HepG2 (cell line): Measurements from ENCODE around the gene CEP131. TPM values are rescaled to one million over a fixed set of nuclear protein-coding genes. Genes with fewer than 3 reads are reported as not detected.

Source experiments
- ATAC-seq: fragments of 200-7000 bp; cut with Tn5 transposase; 3 replicates; pipeline ENCODE4 v1.9.1; 2020; ENCODE audit warnings: mild to moderate bottlenecking, moderate library complexity
- BruUV-seq: library from RNA; stranded (reverse); fragments of 400-500 nt; replicated peaks from 2 replicates; lab custom pipeline; 2021; lab: Mats Ljungman, UMichigan
- CTCF ChIA-PET: fragments of 300-600 bp; formaldehyde crosslinking; extraction: SDS; loops from one replicate; lab custom pipeline; 2021; ENCODE audit warnings: low total read pairs, inconsistent platforms, low intra/inter-chr PET ratio; lab: Yijun Ruan, JAX
- POLR2A ChIA-PET: fragments of 350-600 bp; sonication (Branson Sonifier 250); formaldehyde crosslinking; loops from one replicate; lab custom pipeline; 2020; ENCODE audit warnings: antibody characterized with exemption, inconsistent platforms; lab: Yijun Ruan, JAX
- DNase-seq: peaks from one replicate; pipeline ENCODE4 v3.0.0-alpha.2; 2015; ENCODE audit warnings: low spot score
- FAIRE-seq: peaks from 3 replicates; lab custom pipeline; 2011; peaks lifted over from hg19 to GRCh38; lab: Jason Lieb, UNC
- H2AFZ ChIP-seq: one replicate; pipeline ENCODE4 v1.6.1; 2011; ENCODE audit warnings: low read length, inconsistent platforms
- H3K27ac ChIP-seq: fragments of 300-600 bp; 3 replicates; pipeline ENCODE4 v1.8.0; 2011; ENCODE audit warnings: mixed run types, mild to moderate bottlenecking, mixed read lengths, low read length, inconsistent platforms; ENCODE audit not compliant: insufficient read depth; ENCODE audit errors: extremely low read length
- H3K27me3 ChIP-seq, 2 experiments: fragments of 200-600 bp in 1 of 2; 2 replicates in 1 of 2; 3 replicates in 1 of 2; pipeline versions ENCODE4 v1.6.0 to v1.8.0; 2011; ENCODE audit warnings: low read length in 2 of 2, mild to moderate bottlenecking in 2 of 2, moderate library complexity in 2 of 2, inconsistent platforms in 1 of 2; ENCODE audit not compliant: insufficient read depth in 2 of 2, control insufficient read depth in 1 of 2
- H3K36me3 ChIP-seq, 2 experiments: fragments of 200-600 bp in 1 of 2; replicated peaks in 1 of 2; 2 replicates in 1 of 2; 3 replicates in 1 of 2; pipeline versions ENCODE4 v1.5.1 to v1.8.0; 2011; ENCODE audit warnings: low read length in 2 of 2, inconsistent platforms in 1 of 2; ENCODE audit not compliant: insufficient read depth in 2 of 2, control insufficient read depth in 1 of 2
- H3K4me1 ChIP-seq: 2 replicates; pipeline ENCODE4 v1.5.1; 2012; ENCODE audit warnings: low read length, inconsistent platforms; ENCODE audit not compliant: insufficient read depth
- H3K4me2 ChIP-seq: 2 replicates; pipeline ENCODE4 v1.6.0; 2011; ENCODE audit warnings: low read depth, low read length, inconsistent platforms
- H3K4me3 ChIP-seq, 3 experiments: fragments of 200-600 bp in 1 of 3; sonication (generic), shearing (Covaris generic) in 1 of 3; replicated peaks in 1 of 3; 2 replicates each; pipeline ENCODE4 v1.5.1; 2011 to 2016; ENCODE audit warnings: low read length in 3 of 3, inconsistent platforms in 2 of 3, low read depth in 2 of 3, mild to moderate bottlenecking in 2 of 3, control low read depth in 1 of 3, mixed read lengths in 1 of 3; ENCODE audit not compliant: insufficient read depth in 1 of 3
- H3K79me2 ChIP-seq: one replicate; pipeline ENCODE4 v1.6.1; 2011; ENCODE audit warnings: low read length, inconsistent platforms; ENCODE audit not compliant: insufficient read depth
- H3K9ac ChIP-seq: 2 replicates; pipeline ENCODE4 v1.6.0; 2011; ENCODE audit warnings: mild to moderate bottlenecking, low read depth, low read length, inconsistent platforms; ENCODE audit not compliant: insufficient read depth
- H3K9me3 ChIP-seq: 2 replicates; pipeline ENCODE4 v1.5.1; 2012; ENCODE audit warnings: mild to moderate bottlenecking, low read length
- H4K20me1 ChIP-seq: 2 replicates; pipeline ENCODE4 v1.6.0; 2011; ENCODE audit warnings: inconsistent platforms, mild to moderate bottlenecking, low read length, moderate library complexity; ENCODE audit not compliant: insufficient read depth
- CBX2 ChIP-seq, 2 experiments: fragments of 200-600 bp in 1 of 2; sonication (generic); formaldehyde crosslinking in 1 of 2; IDR thresholded peaks; 2 replicates each; pipeline versions ENCODE4 v1.7.0 to v1.8.1; 2018 to 2022; ENCODE audit warnings: low read depth in 2 of 2, low read length in 1 of 2, mild to moderate bottlenecking in 1 of 2, missing genetic modification reagents in 1 of 2
- KDM4B ChIP-seq: sonication (generic); formaldehyde crosslinking; IDR thresholded peaks from 2 replicates; pipeline ENCODE4 v1.4.0; 2020; ENCODE audit warnings: missing genetic modification reagents
- PAF1 ChIP-seq: IDR thresholded peaks from 2 replicates; pipeline ENCODE4 v1.6.1; 2016; ENCODE audit warnings: missing genetic modification reagents, missing compliant biosample characterization
- RXRA ChIP-seq: sonication (generic); formaldehyde crosslinking; IDR thresholded peaks from 2 replicates; pipeline ENCODE4 v1.5.1; 2020; ENCODE audit warnings: missing genetic modification reagents
- ZNF430 ChIP-seq: sonication (generic); formaldehyde crosslinking; IDR thresholded peaks from 2 replicates; pipeline ENCODE4 v1.9.0; 2021; ENCODE audit warnings: mild to moderate bottlenecking, missing genetic modification reagents
- ZNF556 ChIP-seq: sonication (generic); formaldehyde crosslinking; IDR thresholded peaks from 2 replicates; pipeline ENCODE4 v1.4.0; 2020; ENCODE audit warnings: mild to moderate bottlenecking, missing genetic modification reagents, borderline replicate concordance
- ZSCAN25 ChIP-seq: sonication (generic); formaldehyde crosslinking; IDR thresholded peaks from 2 replicates; pipeline ENCODE4 v1.8.0; 2022; ENCODE audit warnings: mild to moderate bottlenecking, missing genetic modification reagents
- WGBS: methylation state at CpG from one replicate; pipeline ENCODE4 v1.1.6; 2017; ENCODE audit warnings: low lambda C conversion rate; 5-methylcytosine and 5-hydroxymethylcytosine counted together
- in situ Hi-C: cut with HindIII; loops from 2 replicates; pipeline ENCODE4 v1.10.0; 2017; ENCODE audit warnings: low pct_unique_long_range_greater_than_20kb; ENCODE audit not compliant: extremely low pct_ligation_motif_present
- intact Hi-C: fragments of 100-400 bp; cut with micrococcal nuclease; formaldehyde crosslinking; loops from one replicate; pipeline ENCODE4 v1.10.0; 2022; ENCODE audit not compliant: unreplicated experiment
- polyA plus RNA-seq, 8 experiments: library from polyadenylated mRNA; depleted of rRNA in 3 of 8; stranded (reverse) in 7 of 8; unstranded in 1 of 8; fragments of >200 nt; fragmentation: Illumina TruSeq in 4 of 8; extraction: Trizol in 4 of 8; gene quantifications; 2 replicates each; pipeline versions ENCODE4 v1.2.1 to v1.2.3, GENCODE V29; 2011 to 2016; ENCODE audit warnings: low read depth in 4 of 8, missing spikeins in 1 of 8, mixed read lengths in 1 of 8; ENCODE audit not compliant: insufficient read depth in 1 of 8
- total RNA-seq, 5 experiments: library from RNA; depleted of rRNA; stranded (reverse); fragments of >200 nt; fragmentation: Illumina TruSeq; extraction: Trizol; gene quantifications; 2 replicates each; pipeline ENCODE4 v1.2.3, GENCODE V29; 2016; ENCODE audit warnings: low read depth in 1 of 5
- TF ChIP-seq, protein P1 (sequence below): sonication (generic); IDR thresholded peaks from 2 replicates; pipeline ENCODE4 v1.6.1; 2016; ENCODE audit warnings: low read depth, borderline replicate concordance
- TF ChIP-seq, protein P2 (sequence below): sonication (generic); formaldehyde crosslinking; IDR thresholded peaks from 2 replicates; pipeline ENCODE4 v1.5.1; 2020; ENCODE audit warnings: missing genetic modification reagents, mild to moderate bottlenecking, borderline replicate concordance

Gene CEP131
- total and polyA plus RNA-seq, 2 of the 13 experiments (the other 11 are each of a cell fraction or from before 2014, with no cell fraction given), result 5.0 to 16.8 TPM

GRCh38 chr17:81210466-81210865 is 12.3 kb downstream of the CEP131 start (continued):
- TF ChIP-seq, protein P1, sequence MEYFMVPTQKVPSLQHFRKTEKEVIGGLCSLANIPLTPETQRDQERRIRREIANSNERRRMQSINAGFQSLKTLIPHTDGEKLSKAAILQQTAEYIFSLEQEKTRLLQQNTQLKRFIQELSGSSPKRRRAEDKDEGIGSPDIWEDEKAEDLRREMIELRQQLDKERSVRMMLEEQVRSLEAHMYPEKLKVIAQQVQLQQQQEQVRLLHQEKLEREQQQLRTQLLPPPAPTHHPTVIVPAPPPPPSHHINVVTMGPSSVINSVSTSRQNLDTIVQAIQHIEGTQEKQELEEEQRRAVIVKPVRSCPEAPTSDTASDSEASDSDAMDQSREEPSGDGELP, result no peak

DNA sequence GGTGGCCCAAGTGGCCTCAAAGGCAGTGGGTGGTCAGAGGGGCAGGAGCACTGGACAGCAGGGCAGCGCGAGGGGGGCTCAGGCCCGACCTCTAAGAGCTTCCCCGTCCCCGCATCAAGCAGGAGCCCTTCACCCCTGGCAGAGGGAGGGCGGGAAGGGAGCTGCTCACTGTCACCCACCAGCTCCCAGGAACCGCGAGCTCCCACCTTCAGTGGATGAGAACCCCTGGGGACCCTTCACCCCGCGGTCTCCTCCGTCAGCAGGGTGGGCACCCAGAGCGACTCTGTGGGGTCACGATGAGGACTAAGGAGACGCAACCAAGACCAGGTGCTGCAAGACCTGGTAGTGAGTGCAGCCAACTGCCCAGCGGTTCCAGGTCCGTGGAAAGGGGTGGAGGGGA is 13.6 kb downstream of the CEP131 start:
- TF ChIP-seq, protein P2, sequence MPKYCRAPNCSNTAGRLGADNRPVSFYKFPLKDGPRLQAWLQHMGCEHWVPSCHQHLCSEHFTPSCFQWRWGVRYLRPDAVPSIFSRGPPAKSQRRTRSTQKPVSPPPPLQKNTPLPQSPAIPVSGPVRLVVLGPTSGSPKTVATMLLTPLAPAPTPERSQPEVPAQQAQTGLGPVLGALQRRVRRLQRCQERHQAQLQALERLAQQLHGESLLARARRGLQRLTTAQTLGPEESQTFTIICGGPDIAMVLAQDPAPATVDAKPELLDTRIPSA, result no peak
- no peak for TF ChIP-seq CBX2 (IDR thresholded peaks at IDR 0.05; ENCODE audit: low read depth, low read length)
- TF ChIP-seq CBX2 (CRISPR knock-in tag; IDR thresholded peaks at IDR 0.05; ENCODE audit: low read depth), result no peak
- no peak for TF ChIP-seq RXRA (CRISPR knock-in tag)
- TF ChIP-seq, all 625 proteins: peak for 0
- BruUV-seq, result no TSS peak
- DNase-seq (no peak), FAIRE-seq (no peak), ATAC-seq (no peak)
- no peak overlapping the region for H2AFZ ChIP-seq
- in situ Hi-C loops (no loop called here), intact Hi-C loops (no loop called here)
- H3K4me2 ChIP-seq, result no peak overlapping the region
- H4K20me1 ChIP-seq, result no peaks in the 10 kb centered on the region
- ChIA-PET CTCF (no interaction called here), POLR2A (no interaction called here)
- no peaks in the 10 kb centered on the region for H3K4me1 ChIP-seq
- no peak overlapping the region for H3K4me3 ChIP-seq
- H3K27me3 ChIP-seq, result no peaks in the 10 kb centered on the region
- H3K27ac ChIP-seq, result no peak overlapping the region
- 96% methylated on average over 12 of the region's 16 CpGs for WGBS
- H3K36me3 ChIP-seq, result peaks cover 14 to 39% of the 10 kb centered on the region in 2 experiments
- no peaks in the 10 kb centered on the region for H3K79me2 ChIP-seq
- H3K9ac ChIP-seq, result no peak overlapping the region
- no peaks in the 10 kb centered on the region for H3K9me3 ChIP-seq

DNA sequence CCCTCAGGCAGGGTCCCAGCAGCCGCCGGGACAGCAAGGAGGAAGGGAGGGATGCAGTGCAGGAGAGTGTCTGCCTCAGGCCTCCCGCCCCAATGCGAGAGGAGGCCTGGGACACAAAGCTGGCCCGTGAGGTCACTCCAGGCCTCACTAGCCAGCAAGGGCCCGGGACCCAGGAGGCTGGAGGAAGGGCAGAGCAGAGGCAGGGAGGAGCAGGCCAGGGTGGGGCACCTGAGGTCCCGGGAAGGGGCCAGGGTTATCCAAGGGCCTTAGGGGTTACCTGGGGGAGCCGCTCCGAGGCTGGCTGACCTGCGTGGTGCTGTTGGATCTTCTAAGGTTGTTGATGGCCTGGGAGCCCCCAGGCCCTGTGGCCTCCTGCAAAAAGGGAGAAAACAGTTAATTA is 14.1 kb downstream of the CEP131 start:
- DNase-seq (no peak), FAIRE-seq (no peak), ATAC-seq (no peak)
- TF ChIP-seq ZNF430 (CRISPR knock-in tag), result no peak
- no peak for TF ChIP-seq KDM4B (CRISPR knock-in tag)
- no peak for TF ChIP-seq ZSCAN25 (CRISPR knock-in tag)
- TF ChIP-seq ZNF556 (CRISPR knock-in tag), result no peak
- no peak for TF ChIP-seq PAF1 (CRISPR knock-in tag)
- Histone ChIP-seq H3K27me3 (no peaks in the 10 kb centered on the region), H4K20me1 (no peaks in the 10 kb centered on the region), H2AFZ (no peak overlapping the region), H3K9me3 (no peaks in the 10 kb centered on the region), H3K79me2 (no peaks in the 10 kb centered on the region), H3K27ac (no peak overlapping the region), H3K4me2 (no peak overlapping the region), H3K4me1 (no peaks in the 10 kb centered on the region), H3K9ac (no peak overlapping the region), H3K4me3 (no peak overlapping the region), H3K36me3 (peaks cover 14 to 39% of the 10 kb centered on the region in 2 experiments)
- POLR2A ChIA-PET, result no interaction called here
- CTCF ChIA-PET, result no interaction called here
- intact Hi-C loops (no loop called here), in situ Hi-C loops (no loop called here)
- no TSS peak for BruUV-seq
- 97% methylated on average over 10 of the region's 10 CpGs for WGBS
